HS-27A (cell line): ENCODE results near the gene POGZ.
"Not testable (repeated sequence)": the region's sequence is repeated elsewhere in the genome, so short reads cannot be mapped to it uniquely, and the experiment has no call there.

ENCODE experiments used
- DNase-seq: peaks from one replicate; pipeline ENCODE4 v3.0.0-alpha.2; 2012; ENCODE audit warnings: low read depth, missing footprints

Gene POGZ

GRCh38 chr1:151478140-151478812 is 19.0 kb upstream of the POGZ start:
- DNase-seq = no peak

DNA sequence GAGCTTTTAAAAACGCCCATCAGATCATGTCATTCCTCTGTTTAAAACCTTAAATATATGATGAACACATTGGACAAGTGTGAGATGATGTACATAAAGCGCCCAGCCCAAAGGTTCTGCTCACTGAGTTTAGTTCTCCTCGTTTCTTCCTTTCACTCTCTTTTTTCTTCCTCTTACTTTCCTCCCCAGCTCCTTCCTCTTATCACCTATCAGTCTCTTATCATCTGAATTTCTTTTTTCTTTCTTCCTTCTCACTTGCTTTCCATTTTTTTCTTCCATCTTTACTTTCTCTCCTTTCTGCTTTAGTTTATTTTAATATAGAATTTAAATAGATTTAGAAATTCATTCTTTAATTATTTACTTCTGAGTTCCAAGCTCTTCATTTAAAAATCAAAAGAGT is 17.8 kb upstream of the POGZ start:
- no peak for DNase-seq

DNA sequence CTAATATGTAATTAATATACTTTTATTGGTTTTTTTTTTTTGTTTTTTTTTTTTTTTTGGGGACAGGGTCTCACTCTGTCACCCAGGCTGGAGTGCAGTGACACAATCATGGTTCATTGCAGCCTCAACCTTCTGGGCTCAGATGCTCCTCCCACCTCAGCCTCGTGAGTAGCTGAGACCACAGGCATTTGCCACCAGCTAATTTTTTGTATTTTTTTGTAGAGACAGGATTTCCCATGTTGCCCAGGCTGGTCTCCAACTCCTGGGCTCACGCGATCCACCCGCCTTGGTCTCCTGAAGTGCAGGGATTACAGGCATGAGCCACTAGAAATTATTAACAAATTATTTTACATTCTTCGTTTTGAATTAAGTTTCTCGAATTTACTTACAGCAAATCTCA is 16.8 kb upstream of the POGZ start:
- no peak for DNase-seq

GRCh38 chr1:151475175-151475574 is 15.9 kb upstream of the POGZ start:
- no peak for DNase-seq

DNA sequence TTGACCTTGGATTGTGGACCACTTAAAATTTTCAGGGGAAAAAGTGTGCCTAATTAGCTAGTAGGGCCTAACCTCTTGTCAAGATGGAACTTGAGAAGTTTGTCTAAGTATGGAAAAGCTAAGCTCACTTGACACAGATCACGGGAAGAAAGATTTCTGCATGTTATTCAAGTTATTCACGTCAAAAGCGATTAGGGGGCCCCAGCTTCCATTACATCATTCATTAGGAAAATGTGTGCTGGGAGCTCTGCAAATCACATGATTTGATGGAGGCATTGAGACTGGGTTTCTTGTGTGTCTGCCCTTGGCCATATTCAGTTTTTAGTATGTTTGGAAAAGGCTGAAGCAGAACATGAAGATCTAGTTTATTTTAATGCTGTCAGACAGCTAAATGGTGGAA is 15.5 kb upstream of the POGZ start:
- DNase-seq = no peak

GRCh38 chr1:151472856-151473731 is 13.8 kb upstream of the POGZ start:
- no peak for DNase-seq

GRCh38 chr1:151465026-151465425 is 5.7 kb upstream of the POGZ start:
- no peak for DNase-seq

DNA sequence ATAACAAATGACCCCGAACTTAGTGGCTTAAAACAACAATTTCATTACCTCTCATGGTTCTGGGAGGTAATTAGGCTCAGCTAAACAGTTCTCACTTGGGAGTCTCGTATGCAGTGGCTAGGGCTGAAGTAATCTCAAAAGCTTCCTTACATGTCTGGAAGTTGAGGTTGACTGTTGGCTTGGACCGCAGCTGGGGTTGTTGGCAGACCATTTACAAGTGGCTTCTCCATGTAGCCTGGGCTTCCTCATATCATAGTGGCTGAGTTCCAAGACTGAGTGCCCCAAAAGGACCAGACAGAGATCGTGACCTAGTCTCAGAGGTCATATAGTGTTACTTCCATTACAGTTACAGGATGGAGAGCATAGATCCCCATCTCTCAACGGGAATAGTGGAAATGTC is 2.4 kb upstream of the POGZ start:
- no peak for DNase-seq

DNA sequence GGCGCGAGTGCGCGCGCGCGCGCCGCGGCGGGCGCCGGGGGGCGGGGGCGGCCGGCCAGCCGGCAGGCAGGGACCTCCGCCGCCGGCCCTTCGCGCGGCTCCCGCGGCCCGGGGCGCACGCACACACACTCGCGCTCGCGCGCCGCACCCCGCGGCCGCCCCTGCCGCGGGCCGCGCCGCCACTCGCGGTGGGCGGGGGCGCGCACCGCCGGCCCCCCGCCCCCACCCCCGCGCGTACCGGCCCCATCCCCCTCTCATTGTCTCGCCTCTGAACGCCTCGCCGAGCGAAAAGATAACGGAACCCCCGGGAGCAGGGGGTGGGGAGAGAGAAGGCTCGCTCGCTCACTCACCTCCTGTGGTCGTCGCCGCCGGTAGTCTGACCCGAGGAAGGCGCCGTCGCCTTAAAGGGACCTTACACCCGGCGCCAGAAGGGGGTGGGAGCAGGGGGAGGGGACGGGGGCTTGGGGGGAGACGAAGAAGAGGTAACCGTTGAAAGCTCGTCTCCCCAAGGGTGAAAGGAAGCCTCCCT is 428 bp downstream of the POGZ start:
- peak; percentile 30 for DNase-seq

DNA sequence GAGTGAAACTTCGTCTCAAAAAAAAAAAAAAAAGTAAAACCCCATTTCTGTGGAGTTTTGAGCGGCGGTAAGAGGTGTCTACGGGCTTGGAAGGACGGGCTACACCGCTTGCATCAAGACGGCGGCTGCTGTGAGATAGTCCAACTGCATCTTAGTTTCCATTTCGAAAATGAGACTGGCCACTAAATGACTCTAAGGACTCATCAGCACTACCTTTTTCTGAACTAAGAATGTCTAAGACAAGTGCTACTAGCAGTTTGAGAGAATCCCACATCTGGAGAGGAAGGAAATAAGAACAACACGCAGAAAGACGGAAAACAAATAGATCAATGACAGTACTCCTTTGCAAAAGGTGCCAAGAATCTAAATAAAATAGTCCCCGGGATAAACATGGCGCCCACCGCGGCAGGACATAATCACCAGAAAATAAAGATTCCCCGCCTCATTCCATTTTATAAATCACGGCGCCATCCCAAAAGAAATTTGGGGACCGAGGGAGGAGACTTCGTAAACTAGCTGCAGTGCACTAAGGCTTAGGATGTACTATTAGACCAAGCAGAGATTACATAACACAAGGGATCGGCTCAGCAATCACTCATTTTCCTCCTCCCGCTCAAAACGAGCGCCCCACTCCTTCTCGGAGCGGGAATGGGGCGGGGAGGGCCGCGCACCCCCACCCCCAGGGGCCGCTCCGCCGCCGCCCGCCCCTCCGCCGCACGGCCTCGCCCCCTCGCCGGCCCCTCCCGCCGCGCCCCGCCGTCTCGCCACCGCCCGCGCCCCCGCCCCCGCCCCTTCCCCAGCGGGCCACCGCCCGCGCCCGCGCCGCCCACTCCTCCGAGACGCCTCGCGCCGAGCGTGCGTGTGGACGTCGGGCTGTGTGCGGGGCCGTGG is 1.1 kb downstream of the POGZ start:
- DNase-seq = peak; percentile 60

- DNase-seq = no peak
Measured at GRCh38 chr1:151455966-151456365, 3.3 kb downstream of the POGZ start.

DNA sequence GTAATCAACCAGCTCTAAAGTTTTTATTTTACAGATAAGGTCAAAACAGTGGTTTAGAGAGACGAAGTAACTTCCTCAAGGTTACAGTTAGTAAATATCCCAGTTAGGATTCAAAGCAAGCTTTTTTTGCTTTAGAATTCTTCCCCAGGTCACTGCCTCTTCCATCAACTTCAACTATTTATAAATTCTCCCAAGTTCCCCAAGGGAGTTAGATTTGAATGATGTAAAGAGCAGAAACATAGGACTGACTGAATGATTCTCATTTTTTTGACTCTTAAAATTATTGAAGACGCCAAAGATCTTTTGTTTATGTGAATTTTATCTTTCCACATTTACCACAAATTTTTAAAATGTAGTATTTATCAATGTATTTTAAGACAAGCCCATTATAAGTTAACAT is 4.1 kb downstream of the POGZ start:
- no peak for DNase-seq

GRCh38 chr1:151447696-151448095 is 11.6 kb downstream of the POGZ start:
- DNase-seq = no peak

DNA sequence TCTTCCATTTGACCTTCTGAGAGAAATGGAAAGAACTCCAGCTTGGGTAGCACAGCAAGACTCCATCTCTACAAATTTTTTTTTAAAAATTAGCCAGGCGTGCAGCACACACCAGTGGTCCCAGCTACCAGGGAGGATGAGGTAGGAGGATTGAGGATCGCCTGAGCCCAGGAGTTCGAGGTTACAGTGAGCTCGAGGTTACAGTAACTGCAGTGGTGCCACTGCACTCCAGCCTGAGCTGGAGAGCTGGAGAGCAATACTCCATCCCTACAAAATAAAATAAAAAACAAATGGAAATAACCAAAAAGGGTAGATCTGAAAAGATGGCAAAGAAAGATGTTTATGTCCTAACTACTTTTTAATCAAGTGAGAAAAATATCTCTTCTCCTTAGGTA is 14.5 kb downstream of the POGZ start:
- DNase-seq = no peak

GRCh38 chr1:151443846-151444782 is 15.2 kb downstream of the POGZ start:
- DNase-seq = peak; percentile 49

DNA sequence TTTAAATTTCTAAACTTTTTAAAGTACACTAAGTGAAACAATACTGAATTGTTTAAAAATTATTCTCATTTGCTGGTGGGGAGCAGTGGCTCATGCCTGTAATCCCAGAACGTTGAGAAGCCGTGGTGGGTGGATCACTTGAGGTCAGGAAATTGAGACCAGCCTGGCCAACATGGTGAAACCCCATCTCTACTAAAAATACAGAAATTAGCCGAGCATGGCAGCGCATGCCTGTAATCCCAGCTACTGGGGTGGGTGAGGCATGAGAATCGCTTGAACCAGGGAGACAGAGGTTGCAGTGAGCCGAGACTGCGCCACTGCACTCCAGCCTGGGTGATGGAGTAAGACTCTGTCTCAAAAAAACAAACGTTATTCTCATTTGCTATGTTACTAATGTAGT is 21.9 kb downstream of the POGZ start:
- DNase-seq = not testable (repeated sequence)

GRCh38 chr1:151436985-151437384 is 22.3 kb downstream of the POGZ start:
- no peak for DNase-seq

GRCh38 chr1:151435174-151435573 is 24.1 kb downstream of the POGZ start:
- no peak for DNase-seq

- not testable (repeated sequence) for DNase-seq
Measured at GRCh38 chr1:151433827-151434226, 25.5 kb downstream of the POGZ start.

DNA sequence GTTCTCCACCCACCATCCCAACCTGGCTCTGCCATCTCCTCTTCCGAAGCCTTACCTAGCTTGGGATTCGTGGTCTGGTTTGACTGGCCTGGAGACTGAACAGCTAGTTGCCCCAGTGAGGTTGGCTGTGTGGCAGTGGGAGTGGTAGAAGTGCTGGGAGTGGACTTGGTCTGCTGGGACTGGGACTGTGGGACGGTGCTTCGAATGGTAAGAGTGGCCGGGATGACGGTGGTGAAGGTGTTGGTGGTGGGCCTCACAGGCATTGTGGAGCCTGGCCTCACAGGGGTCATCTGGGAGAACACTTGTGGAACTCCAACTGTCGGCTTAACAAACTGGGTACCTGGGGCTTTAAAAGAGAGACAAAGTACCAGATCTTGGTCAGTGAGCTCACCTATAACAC is 31.2 kb downstream of the POGZ start:
- DNase-seq = no peak

GRCh38 chr1:151425103-151425502 is 34.2 kb downstream of the POGZ start:
- no peak for DNase-seq
